Panc1 (cell line): ENCODE results near the gene PTPRK. TPM values are rescaled to one million over a fixed set of nuclear protein-coding genes. Genes with fewer than 3 reads are reported as not detected.

Experiments used
- ATAC-seq: fragments of 200-7000 bp; cut with Tn5 transposase; 2 replicates; pipeline ENCODE4 v1.9.1; 2020; ENCODE audit warnings: mild to moderate bottlenecking, moderate library complexity
- BruUV-seq: library from RNA; stranded (reverse); fragments of 400-500 nt; replicated peaks from 2 replicates; lab custom pipeline; 2021; lab: Mats Ljungman, UMichigan
- CTCF ChIA-PET: fragments of 300-600 bp; sonication (Branson Sonifier 250); formaldehyde crosslinking; loops from one replicate; lab custom pipeline; 2022; ENCODE audit warnings: antibody characterized with exemption; lab: Charles Lee
- POLR2A ChIA-PET: fragments of 300-600 bp; sonication (Branson Sonifier 250); formaldehyde crosslinking; loops from one replicate; lab custom pipeline; 2022; ENCODE audit warnings: antibody characterized with exemption; lab: Charles Lee
- DNase-seq: peaks from one replicate; pipeline ENCODE4 v3.0.0-alpha.2; 2010; ENCODE audit warnings: low read depth, low spot score
- H3K27ac ChIP-seq: 2 replicates; pipeline ENCODE4 v1.5.1; 2011; ENCODE audit warnings: mild to moderate bottlenecking, low read length, inconsistent platforms
- H3K27me3 ChIP-seq: fragments of 200-500 bp; sonication (Bioruptor generic); 2 replicates; pipeline ENCODE4 v1.6.0; 2014; ENCODE audit warnings: low read length, inconsistent platforms; ENCODE audit not compliant: control insufficient read depth, insufficient read depth
- H3K36me3 ChIP-seq: fragments of 200-500 bp; sonication (Bioruptor generic); 2 replicates; pipeline ENCODE4 v1.5.1; 2014; ENCODE audit warnings: inconsistent platforms, mild to moderate bottlenecking, low read length, moderate library complexity; ENCODE audit not compliant: control insufficient read depth, insufficient read depth
- H3K4me1 ChIP-seq: 2 replicates; pipeline ENCODE4 v1.5.1; 2011; ENCODE audit warnings: inconsistent platforms, mild to moderate bottlenecking, low read length, moderate library complexity; ENCODE audit not compliant: control insufficient read depth, insufficient read depth
- H3K4me3 ChIP-seq, 2 experiments: 2 replicates each; pipeline ENCODE4 v1.5.1; 2011 to 2012; ENCODE audit warnings: low read depth in 2 of 2, low read length in 2 of 2, mild to moderate bottlenecking in 2 of 2, inconsistent platforms in 1 of 2, moderate library complexity in 1 of 2
- H3K9me3 ChIP-seq: fragments of 200-500 bp; sonication (Bioruptor generic); 2 replicates; pipeline ENCODE4 v1.5.1; 2014; ENCODE audit warnings: low read depth, mild to moderate bottlenecking, inconsistent platforms, low read length, moderate library complexity; ENCODE audit not compliant: control insufficient read depth, insufficient read depth
- POLR2AphosphoS5 ChIP-seq: IDR thresholded peaks from 2 replicates; pipeline ENCODE4 v1.6.1; 2012; ENCODE audit warnings: mild to moderate bottlenecking, low read depth, low read length, moderate library complexity
- SIN3A ChIP-seq: IDR thresholded peaks from 2 replicates; pipeline ENCODE4 v1.6.1; 2012; ENCODE audit warnings: low read depth, mild to moderate bottlenecking, low read length, moderate library complexity, borderline replicate concordance; ENCODE audit not compliant: insufficient read depth
- TCF7L2 ChIP-seq: IDR thresholded peaks from 2 replicates; pipeline ENCODE4 v1.6.1; 2011; ENCODE audit warnings: mild to moderate bottlenecking, low read depth, low read length, inconsistent platforms
- in situ Hi-C: cut with HindIII; loops from 2 replicates; pipeline ENCODE4 v1.10.0; 2016; ENCODE audit warnings: low sequenced_read_pairs, low pct_unique_long_range_greater_than_20kb
- intact Hi-C: fragments of 100-400 bp; cut with micrococcal nuclease; formaldehyde crosslinking; loops from one replicate; pipeline ENCODE4 v1.10.0; 2022; ENCODE audit not compliant: unreplicated experiment
- total RNA-seq: library from RNA; stranded (reverse); gene quantifications from one replicate; pipeline ENCODE4 v1.2.1, GENCODE V29; 2021; ENCODE audit not compliant: unreplicated experiment
- TF ChIP-seq, protein P1 (sequence below): fragments of 450-650 bp; IDR thresholded peaks from 2 replicates; pipeline ENCODE4 v1.5.1; 2017; ENCODE audit warnings: mild to moderate bottlenecking
- TF ChIP-seq, protein P2 (sequence below), 2 experiments: IDR thresholded peaks; 2 replicates each; pipeline ENCODE4 v1.6.1; 2011 to 2012; ENCODE audit warnings: low read depth in 2 of 2, control low read depth in 1 of 2, low read length in 1 of 2, mild to moderate bottlenecking in 1 of 2, moderate library complexity in 1 of 2; ENCODE audit not compliant: insufficient read depth in 1 of 2

PTPRK gene
- total RNA-seq, 1 experiment from 2014 or later = 61.8 TPM

DNA sequence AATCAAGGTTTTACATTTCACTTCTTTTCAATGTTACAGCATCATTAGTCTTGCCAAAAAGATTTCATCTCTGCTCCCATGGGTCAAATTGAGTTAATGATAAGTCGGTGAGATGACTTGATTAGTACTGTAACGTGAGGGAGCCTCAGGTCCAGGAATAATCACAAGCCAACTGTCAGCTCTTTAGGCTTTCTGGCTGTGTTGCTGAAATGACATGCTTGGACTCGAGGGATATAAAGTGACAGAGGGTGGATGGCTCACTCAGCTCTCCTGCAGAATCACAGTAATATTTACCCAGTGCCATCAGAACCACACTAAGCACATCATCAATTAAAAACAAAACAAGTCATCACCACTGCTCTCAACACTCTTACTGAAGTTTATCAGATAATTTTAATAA lies 423.4 kb downstream of the PTPRK start:
- CTCF ChIA-PET = no interaction called here
- Histone ChIP-seq H3K9me3 (no peaks in the 10 kb centered on the region), H3K4me1 (no peaks in the 10 kb centered on the region), H3K36me3 (no peaks in the 10 kb centered on the region), H3K27me3 (no peaks in the 10 kb centered on the region), H3K27ac (no peak overlapping the region), H3K4me3 (no peak overlapping the region)
- POLR2A ChIA-PET = no interaction called here
- no TSS peak for BruUV-seq
- no peak for DNase-seq
- ATAC-seq = no peak
- in situ Hi-C loops = no loop called here
- intact Hi-C loops = no loop called here
- TF ChIP-seq POLR2AphosphoS5 = no peak
- no peak for TF ChIP-seq SIN3A

DNA sequence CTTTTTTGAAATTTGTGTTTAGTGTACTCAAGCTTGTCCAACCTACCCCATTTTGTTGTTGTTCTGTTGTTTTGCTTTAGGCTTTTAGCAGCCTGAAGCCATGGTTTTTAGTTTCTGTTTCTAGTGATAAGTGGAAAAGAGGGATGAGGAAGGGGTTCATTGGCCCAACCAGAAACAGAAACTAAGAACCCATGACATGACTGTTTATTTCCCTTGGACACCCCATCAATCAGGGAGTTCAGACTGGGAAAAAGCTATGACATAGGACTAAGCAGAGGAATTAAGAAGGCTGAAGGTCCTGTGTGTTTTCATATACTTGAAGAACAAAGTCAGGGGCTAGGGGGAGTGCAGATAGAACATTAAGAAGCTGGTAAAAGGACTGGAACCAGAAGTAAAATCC lies 425.0 kb downstream of the PTPRK start:
- in situ Hi-C loops (no loop called here), intact Hi-C loops (no loop called here)
- Histone ChIP-seq H3K4me1 (no peaks in the 10 kb centered on the region), H3K9me3 (no peaks in the 10 kb centered on the region), H3K36me3 (no peaks in the 10 kb centered on the region), H3K27me3 (no peaks in the 10 kb centered on the region), H3K4me3 (no peak overlapping the region), H3K27ac (no peak overlapping the region)
- CTCF ChIA-PET = no interaction called here
- no TSS peak for BruUV-seq
- no peak for ATAC-seq
- POLR2A ChIA-PET = no interaction called here
- no peak for DNase-seq
- TF ChIP-seq SIN3A (no peak), POLR2AphosphoS5 (no peak), TCF7L2 (no peak)
- TF ChIP-seq, protein P1, sequence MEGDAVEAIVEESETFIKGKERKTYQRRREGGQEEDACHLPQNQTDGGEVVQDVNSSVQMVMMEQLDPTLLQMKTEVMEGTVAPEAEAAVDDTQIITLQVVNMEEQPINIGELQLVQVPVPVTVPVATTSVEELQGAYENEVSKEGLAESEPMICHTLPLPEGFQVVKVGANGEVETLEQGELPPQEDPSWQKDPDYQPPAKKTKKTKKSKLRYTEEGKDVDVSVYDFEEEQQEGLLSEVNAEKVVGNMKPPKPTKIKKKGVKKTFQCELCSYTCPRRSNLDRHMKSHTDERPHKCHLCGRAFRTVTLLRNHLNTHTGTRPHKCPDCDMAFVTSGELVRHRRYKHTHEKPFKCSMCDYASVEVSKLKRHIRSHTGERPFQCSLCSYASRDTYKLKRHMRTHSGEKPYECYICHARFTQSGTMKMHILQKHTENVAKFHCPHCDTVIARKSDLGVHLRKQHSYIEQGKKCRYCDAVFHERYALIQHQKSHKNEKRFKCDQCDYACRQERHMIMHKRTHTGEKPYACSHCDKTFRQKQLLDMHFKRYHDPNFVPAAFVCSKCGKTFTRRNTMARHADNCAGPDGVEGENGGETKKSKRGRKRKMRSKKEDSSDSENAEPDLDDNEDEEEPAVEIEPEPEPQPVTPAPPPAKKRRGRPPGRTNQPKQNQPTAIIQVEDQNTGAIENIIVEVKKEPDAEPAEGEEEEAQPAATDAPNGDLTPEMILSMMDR = no peak
- TF ChIP-seq, protein P2, sequence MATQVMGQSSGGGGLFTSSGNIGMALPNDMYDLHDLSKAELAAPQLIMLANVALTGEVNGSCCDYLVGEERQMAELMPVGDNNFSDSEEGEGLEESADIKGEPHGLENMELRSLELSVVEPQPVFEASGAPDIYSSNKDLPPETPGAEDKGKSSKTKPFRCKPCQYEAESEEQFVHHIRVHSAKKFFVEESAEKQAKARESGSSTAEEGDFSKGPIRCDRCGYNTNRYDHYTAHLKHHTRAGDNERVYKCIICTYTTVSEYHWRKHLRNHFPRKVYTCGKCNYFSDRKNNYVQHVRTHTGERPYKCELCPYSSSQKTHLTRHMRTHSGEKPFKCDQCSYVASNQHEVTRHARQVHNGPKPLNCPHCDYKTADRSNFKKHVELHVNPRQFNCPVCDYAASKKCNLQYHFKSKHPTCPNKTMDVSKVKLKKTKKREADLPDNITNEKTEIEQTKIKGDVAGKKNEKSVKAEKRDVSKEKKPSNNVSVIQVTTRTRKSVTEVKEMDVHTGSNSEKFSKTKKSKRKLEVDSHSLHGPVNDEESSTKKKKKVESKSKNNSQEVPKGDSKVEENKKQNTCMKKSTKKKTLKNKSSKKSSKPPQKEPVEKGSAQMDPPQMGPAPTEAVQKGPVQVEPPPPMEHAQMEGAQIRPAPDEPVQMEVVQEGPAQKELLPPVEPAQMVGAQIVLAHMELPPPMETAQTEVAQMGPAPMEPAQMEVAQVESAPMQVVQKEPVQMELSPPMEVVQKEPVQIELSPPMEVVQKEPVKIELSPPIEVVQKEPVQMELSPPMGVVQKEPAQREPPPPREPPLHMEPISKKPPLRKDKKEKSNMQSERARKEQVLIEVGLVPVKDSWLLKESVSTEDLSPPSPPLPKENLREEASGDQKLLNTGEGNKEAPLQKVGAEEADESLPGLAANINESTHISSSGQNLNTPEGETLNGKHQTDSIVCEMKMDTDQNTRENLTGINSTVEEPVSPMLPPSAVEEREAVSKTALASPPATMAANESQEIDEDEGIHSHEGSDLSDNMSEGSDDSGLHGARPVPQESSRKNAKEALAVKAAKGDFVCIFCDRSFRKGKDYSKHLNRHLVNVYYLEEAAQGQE (IDR thresholded peaks at IDR 0.05; ENCODE audit: insufficient read depth in 1 of 2, low read depth in 2 of 2, low read length in 1 of 2) = no peak

DNA sequence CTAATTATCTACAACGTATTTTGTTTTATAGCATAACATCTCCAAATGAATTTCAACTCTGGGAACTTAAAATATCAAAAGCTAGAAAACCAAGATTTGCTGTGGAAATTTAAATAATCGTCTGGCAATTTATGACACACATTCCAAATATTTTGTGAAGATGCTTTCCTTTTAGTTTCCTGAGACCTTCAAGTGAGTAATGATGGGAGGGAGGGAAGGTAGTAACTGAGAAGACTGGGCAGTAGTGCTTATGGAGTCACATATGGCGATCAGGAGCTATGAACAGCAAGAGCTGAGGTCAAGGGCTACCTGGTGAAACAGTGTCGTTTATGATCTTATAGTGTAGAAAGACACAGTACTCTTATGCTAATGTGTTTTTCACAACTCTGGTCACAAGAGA lies 441.4 kb downstream of the PTPRK start:
- Histone ChIP-seq H3K27ac (no peak overlapping the region), H3K4me3 (no peak overlapping the region), H3K4me1 (no peaks in the 10 kb centered on the region), H3K36me3 (peaks cover 2% of the 10 kb centered on the region; the same call in 1 of the 2 replicates), H3K27me3 (no peaks in the 10 kb centered on the region), H3K9me3 (no peaks in the 10 kb centered on the region)
- in situ Hi-C loops (no loop called here), intact Hi-C loops (no loop called here)
- TF ChIP-seq, protein P2 (IDR thresholded peaks at IDR 0.05; ENCODE audit: insufficient read depth in 1 of 2, low read depth in 2 of 2, low read length in 1 of 2) = no peak
- no peak for TF ChIP-seq SIN3A
- no peak for TF ChIP-seq POLR2AphosphoS5
- TF ChIP-seq, protein P1 = no peak
- TF ChIP-seq TCF7L2 = no peak
- POLR2A ChIA-PET = no interaction called here
- CTCF ChIA-PET = no interaction called here
- no peak for ATAC-seq
- BruUV-seq = no TSS peak
- DNase-seq = no peak
